DOHH2 (cell line): ENCODE data around the gene C1orf159.
A peak's percentile ranks its signal among the peaks of the same experiment; 100 is the strongest.

Source experiments
- H3F3A ChIP-seq: fragments of 200-600 bp; sonication (generic), shearing (Covaris generic); 2 replicates; pipeline ENCODE4 v1.6.0; 2016; ENCODE audit warnings: antibody characterized with exemption, mild to moderate bottlenecking; ENCODE audit not compliant: control insufficient read depth, insufficient read depth
- H3K27ac ChIP-seq: fragments of 200-600 bp; sonication (generic); 2 replicates; pipeline ENCODE4 v1.5.1; 2014; ENCODE audit warnings: low read depth, mild to moderate bottlenecking, low read length, moderate library complexity
- H3K27me3 ChIP-seq: fragments of 200-600 bp; sonication (generic); 2 replicates; pipeline ENCODE4 v1.6.1; 2014; ENCODE audit warnings: mild to moderate bottlenecking, low read length, mixed read lengths; ENCODE audit not compliant: control insufficient read depth
- H3K36me3 ChIP-seq: fragments of 200-600 bp; sonication (generic); 2 replicates; pipeline ENCODE4 v1.6.1; 2014; ENCODE audit warnings: mild to moderate bottlenecking, low read length, moderate library complexity, mixed read lengths; ENCODE audit not compliant: control insufficient read depth
- H3K4me1 ChIP-seq: fragments of 200-600 bp; sonication (generic); 2 replicates; pipeline ENCODE4 v1.6.1; 2014; ENCODE audit warnings: mild to moderate bottlenecking, low read length, mixed read lengths; ENCODE audit not compliant: control insufficient read depth
- H3K4me2 ChIP-seq: fragments of 200-600 bp; sonication (generic); 2 replicates; pipeline ENCODE4 v1.6.0; 2014; ENCODE audit warnings: mild to moderate bottlenecking, low read length, moderate library complexity
- H3K4me3 ChIP-seq: fragments of 200-600 bp; sonication (generic); 2 replicates; pipeline ENCODE4 v1.5.1; 2014; ENCODE audit warnings: mild to moderate bottlenecking, low read length, mixed read lengths
- H3K79me2 ChIP-seq: fragments of 200-600 bp; sonication (generic); 2 replicates; pipeline ENCODE4 v1.6.1; 2014; ENCODE audit warnings: mild to moderate bottlenecking, low read length, mixed read lengths; ENCODE audit not compliant: control insufficient read depth
- H3K9me2 ChIP-seq: fragments of 200-600 bp; sonication (generic); replicated peaks from 2 replicates; pipeline ENCODE4 v1.6.1; 2014; ENCODE audit warnings: mild to moderate bottlenecking, low read length, mixed read lengths; ENCODE audit not compliant: control insufficient read depth
- H3K9me3 ChIP-seq: fragments of 200-600 bp; sonication (generic); 2 replicates; pipeline ENCODE4 v1.6.1; 2014; ENCODE audit warnings: antibody characterized with exemption, low read length, mixed read lengths; ENCODE audit not compliant: control insufficient read depth, insufficient read depth
- H4K20me1 ChIP-seq: fragments of 200-600 bp; sonication (generic); 2 replicates; pipeline ENCODE4 v1.6.0; 2014; ENCODE audit warnings: low read depth, mild to moderate bottlenecking, antibody characterized with exemption, low read length, moderate library complexity; ENCODE audit not compliant: control insufficient read depth, insufficient read depth
- EZH2phosphoT487 ChIP-seq: fragments of 200-600 bp; sonication (generic); IDR thresholded peaks from 2 replicates; pipeline ENCODE4 v1.6.1; 2017; ENCODE audit warnings: borderline replicate concordance, mild to moderate bottlenecking, antibody characterized with exemption, low read length, moderate library complexity, mixed read lengths
- TF ChIP-seq, protein P1 (sequence below): fragments of 200-600 bp; sonication (generic); IDR thresholded peaks from one replicate; pipeline ENCODE4 v1.5.1; 2014; ENCODE audit warnings: antibody characterized with exemption, mild to moderate bottlenecking, low read depth, low read length; ENCODE audit not compliant: poor library complexity, severe bottlenecking

The C1orf159 gene

DNA sequence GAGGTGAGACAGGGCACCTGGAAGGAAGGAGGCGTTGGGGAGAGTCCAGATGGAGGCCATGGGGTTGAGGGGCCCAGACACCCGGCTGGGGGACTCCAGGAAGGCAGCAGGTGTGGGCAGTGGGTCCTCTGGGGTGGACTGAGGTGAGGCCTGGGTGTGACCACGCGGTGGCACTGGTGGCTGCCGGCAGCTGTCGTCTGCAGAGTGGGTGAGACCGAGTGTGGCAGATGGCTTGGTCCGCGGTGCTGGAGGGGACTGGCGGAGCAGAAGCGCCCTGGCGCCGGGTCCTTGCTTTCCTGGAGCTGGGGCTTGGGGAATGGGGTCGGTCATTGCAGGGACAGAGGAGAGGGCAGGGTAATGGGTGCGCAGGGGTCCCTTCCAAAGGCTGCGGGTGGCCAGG is 83.5 kb downstream of the C1orf159 start:
- no peak for TF ChIP-seq EZH2phosphoT487
- TF ChIP-seq, protein P1, sequence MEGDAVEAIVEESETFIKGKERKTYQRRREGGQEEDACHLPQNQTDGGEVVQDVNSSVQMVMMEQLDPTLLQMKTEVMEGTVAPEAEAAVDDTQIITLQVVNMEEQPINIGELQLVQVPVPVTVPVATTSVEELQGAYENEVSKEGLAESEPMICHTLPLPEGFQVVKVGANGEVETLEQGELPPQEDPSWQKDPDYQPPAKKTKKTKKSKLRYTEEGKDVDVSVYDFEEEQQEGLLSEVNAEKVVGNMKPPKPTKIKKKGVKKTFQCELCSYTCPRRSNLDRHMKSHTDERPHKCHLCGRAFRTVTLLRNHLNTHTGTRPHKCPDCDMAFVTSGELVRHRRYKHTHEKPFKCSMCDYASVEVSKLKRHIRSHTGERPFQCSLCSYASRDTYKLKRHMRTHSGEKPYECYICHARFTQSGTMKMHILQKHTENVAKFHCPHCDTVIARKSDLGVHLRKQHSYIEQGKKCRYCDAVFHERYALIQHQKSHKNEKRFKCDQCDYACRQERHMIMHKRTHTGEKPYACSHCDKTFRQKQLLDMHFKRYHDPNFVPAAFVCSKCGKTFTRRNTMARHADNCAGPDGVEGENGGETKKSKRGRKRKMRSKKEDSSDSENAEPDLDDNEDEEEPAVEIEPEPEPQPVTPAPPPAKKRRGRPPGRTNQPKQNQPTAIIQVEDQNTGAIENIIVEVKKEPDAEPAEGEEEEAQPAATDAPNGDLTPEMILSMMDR: no peak
- Histone ChIP-seq H3K9me2 (no peaks in the 10 kb centered on the region), H3K4me2 (peak overlapping the region; percentile 66), H3K79me2 (no peaks in the 10 kb centered on the region), H3F3A (no peaks in the 10 kb centered on the region), H3K9me3 (no peaks in the 10 kb centered on the region), H3K36me3 (no peaks in the 10 kb centered on the region), H3K27me3 (peaks cover 44% of the 10 kb centered on the region), H3K27ac (no peak overlapping the region), H3K4me3 (peak overlapping the region; percentile 51), H4K20me1 (no peaks in the 10 kb centered on the region; the same call in 1 of the 2 replicates), H3K4me1 (peaks cover 24% of the 10 kb centered on the region)
